HepG2 (cell line): Measurements from ENCODE around the gene ATG2A. TPM values are rescaled to one million over a fixed set of nuclear protein-coding genes. Genes with fewer than 3 reads are reported as not detected.

Source experiments
- CENPT ChIP-seq: sonication (generic); formaldehyde crosslinking; IDR thresholded peaks from 2 replicates; pipeline ENCODE4 v1.8.0; 2022; ENCODE audit warnings: low read depth, mild to moderate bottlenecking, moderate library complexity, missing genetic modification reagents
- GATAD2A ChIP-seq: IDR thresholded peaks from 2 replicates; pipeline ENCODE4 v1.6.1; 2016
- HNF4A ChIP-seq: sonication (generic); formaldehyde crosslinking; IDR thresholded peaks from 2 replicates; pipeline ENCODE4 v1.4.0; 2020; ENCODE audit warnings: missing genetic modification reagents
- ISL2 ChIP-seq: sonication (generic); formaldehyde crosslinking; IDR thresholded peaks from 2 replicates; pipeline ENCODE4 v1.5.0; 2020; ENCODE audit warnings: missing genetic modification reagents
- MED8 ChIP-seq: sonication (generic); formaldehyde crosslinking; IDR thresholded peaks from 2 replicates; pipeline ENCODE4 v1.8.1; 2023; ENCODE audit warnings: mild to moderate bottlenecking, missing genetic modification reagents; ENCODE audit not compliant: insufficient replicate concordance
- MTA1 ChIP-seq: sonication (generic); formaldehyde crosslinking; IDR thresholded peaks from 2 replicates; pipeline ENCODE4 v1.4.0; 2020; ENCODE audit warnings: missing genetic modification reagents, mild to moderate bottlenecking, borderline replicate concordance
- NR2F1 ChIP-seq, 2 experiments: fragments of 450-650 bp in 1 of 2; formaldehyde crosslinking in 1 of 2; IDR thresholded peaks; 2 replicates each; pipeline versions ENCODE4 v1.5.0 to v1.6.1; 2016 to 2020; ENCODE audit warnings: mild to moderate bottlenecking in 1 of 2, missing compliant biosample characterization in 1 of 2, missing genetic modification reagents in 1 of 2, moderate library complexity in 1 of 2
- NR2F6 ChIP-seq, 2 experiments: IDR thresholded peaks; 2 replicates each; pipeline ENCODE4 v1.6.1; 2016; ENCODE audit warnings: antibody characterized with exemption in 1 of 2, mild to moderate bottlenecking in 1 of 2
- PHF21A ChIP-seq: sonication (generic); formaldehyde crosslinking; IDR thresholded peaks from 2 replicates; pipeline ENCODE4 v1.5.0; 2020; ENCODE audit warnings: mild to moderate bottlenecking, missing genetic modification reagents
- PHF5A ChIP-seq: IDR thresholded peaks from one replicate; pipeline ENCODE4 v1.6.1; 2018; ENCODE audit warnings: low read depth, missing genetic modification reagents; ENCODE audit not compliant: unreplicated experiment
- PPARG ChIP-seq: conservative IDR thresholded peaks from 2 replicates; pipeline ENCODE4 v1.6.1; 2016; ENCODE audit warnings: missing biosample characterization, missing genetic modification reagents
- RBFOX2 ChIP-seq: fragments of 200-400 bp; formaldehyde crosslinking; IDR thresholded peaks from 2 replicates; pipeline ENCODE4 v1.6.1; 2017; ENCODE audit warnings: low read depth, mild to moderate bottlenecking, low read length
- SETDB1 ChIP-seq: sonication (generic); formaldehyde crosslinking; IDR thresholded peaks from 2 replicates; pipeline ENCODE4 v1.5.1; 2020; ENCODE audit warnings: missing genetic modification reagents, mild to moderate bottlenecking, borderline replicate concordance
- ZFX ChIP-seq: sonication (generic); formaldehyde crosslinking; IDR thresholded peaks from 2 replicates; pipeline ENCODE4 v1.4.0; 2020; ENCODE audit warnings: mild to moderate bottlenecking, low read depth, missing genetic modification reagents, moderate library complexity
- ZNF333 ChIP-seq: sonication (generic); formaldehyde crosslinking; IDR thresholded peaks from 2 replicates; pipeline ENCODE4 v1.4.0; 2020; ENCODE audit warnings: mild to moderate bottlenecking, missing genetic modification reagents, borderline replicate concordance
- ZNF670 ChIP-seq: sonication (generic); formaldehyde crosslinking; IDR thresholded peaks from 2 replicates; pipeline ENCODE4 v1.8.0; 2022; ENCODE audit warnings: mild to moderate bottlenecking, missing genetic modification reagents, borderline replicate concordance
- polyA plus RNA-seq, 8 experiments: library from polyadenylated mRNA; depleted of rRNA in 3 of 8; stranded (reverse) in 7 of 8; unstranded in 1 of 8; fragments of >200 nt; fragmentation: Illumina TruSeq in 4 of 8; extraction: Trizol in 4 of 8; gene quantifications; 2 replicates each; pipeline versions ENCODE4 v1.2.1 to v1.2.3, GENCODE V29; 2011 to 2016; ENCODE audit warnings: low read depth in 4 of 8, missing spikeins in 1 of 8, mixed read lengths in 1 of 8; ENCODE audit not compliant: insufficient read depth in 1 of 8
- total RNA-seq, 5 experiments: library from RNA; depleted of rRNA; stranded (reverse); fragments of >200 nt; fragmentation: Illumina TruSeq; extraction: Trizol; gene quantifications; 2 replicates each; pipeline ENCODE4 v1.2.3, GENCODE V29; 2016; ENCODE audit warnings: low read depth in 1 of 5
- TF ChIP-seq, protein P1 (sequence below): sonication (generic); formaldehyde crosslinking; IDR thresholded peaks from 2 replicates; pipeline ENCODE4 v1.5.1; 2020; ENCODE audit warnings: mild to moderate bottlenecking, missing genetic modification reagents, moderate library complexity
- TF ChIP-seq, protein P2 (sequence below): sonication (generic); formaldehyde crosslinking; IDR thresholded peaks from 2 replicates; pipeline ENCODE4 v1.4.0; 2020; ENCODE audit warnings: missing genetic modification reagents, borderline replicate concordance
- TF ChIP-seq, protein P3 (sequence below): sonication (generic); formaldehyde crosslinking; IDR thresholded peaks from 2 replicates; pipeline ENCODE4 v1.4.0; 2020; ENCODE audit warnings: missing genetic modification reagents

Gene ATG2A
- total and polyA plus RNA-seq, 2 of the 13 experiments (the other 11 are each of a cell fraction or from before 2014, with no cell fraction given) = 6.7 to 8.0 TPM

GRCh38 chr11:64891215-64891848 lies 25.7 kb downstream of the ATG2A start (continued):
- TF ChIP-seq, protein P1, sequence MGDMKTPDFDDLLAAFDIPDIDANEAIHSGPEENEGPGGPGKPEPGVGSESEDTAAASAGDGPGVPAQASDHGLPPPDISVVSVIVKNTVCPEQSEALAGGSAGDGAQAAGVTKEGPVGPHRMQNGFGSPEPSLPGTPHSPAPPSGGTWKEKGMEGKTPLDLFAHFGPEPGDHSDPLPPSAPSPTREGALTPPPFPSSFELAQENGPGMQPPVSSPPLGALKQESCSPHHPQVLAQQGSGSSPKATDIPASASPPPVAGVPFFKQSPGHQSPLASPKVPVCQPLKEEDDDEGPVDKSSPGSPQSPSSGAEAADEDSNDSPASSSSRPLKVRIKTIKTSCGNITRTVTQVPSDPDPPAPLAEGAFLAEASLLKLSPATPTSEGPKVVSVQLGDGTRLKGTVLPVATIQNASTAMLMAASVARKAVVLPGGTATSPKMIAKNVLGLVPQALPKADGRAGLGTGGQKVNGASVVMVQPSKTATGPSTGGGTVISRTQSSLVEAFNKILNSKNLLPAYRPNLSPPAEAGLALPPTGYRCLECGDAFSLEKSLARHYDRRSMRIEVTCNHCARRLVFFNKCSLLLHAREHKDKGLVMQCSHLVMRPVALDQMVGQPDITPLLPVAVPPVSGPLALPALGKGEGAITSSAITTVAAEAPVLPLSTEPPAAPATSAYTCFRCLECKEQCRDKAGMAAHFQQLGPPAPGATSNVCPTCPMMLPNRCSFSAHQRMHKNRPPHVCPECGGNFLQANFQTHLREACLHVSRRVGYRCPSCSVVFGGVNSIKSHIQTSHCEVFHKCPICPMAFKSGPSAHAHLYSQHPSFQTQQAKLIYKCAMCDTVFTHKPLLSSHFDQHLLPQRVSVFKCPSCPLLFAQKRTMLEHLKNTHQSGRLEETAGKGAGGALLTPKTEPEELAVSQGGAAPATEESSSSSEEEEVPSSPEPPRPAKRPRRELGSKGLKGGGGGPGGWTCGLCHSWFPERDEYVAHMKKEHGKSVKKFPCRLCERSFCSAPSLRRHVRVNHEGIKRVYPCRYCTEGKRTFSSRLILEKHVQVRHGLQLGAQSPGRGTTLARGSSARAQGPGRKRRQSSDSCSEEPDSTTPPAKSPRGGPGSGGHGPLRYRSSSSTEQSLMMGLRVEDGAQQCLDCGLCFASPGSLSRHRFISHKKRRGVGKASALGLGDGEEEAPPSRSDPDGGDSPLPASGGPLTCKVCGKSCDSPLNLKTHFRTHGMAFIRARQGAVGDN (CRISPR knock-in tag) = peak; percentile 71
- TF ChIP-seq HNF4A (CRISPR knock-in tag) = peak; percentile 73
- peak; percentile 45 for TF ChIP-seq MED8 (CRISPR knock-in tag)
- TF ChIP-seq, protein P2, sequence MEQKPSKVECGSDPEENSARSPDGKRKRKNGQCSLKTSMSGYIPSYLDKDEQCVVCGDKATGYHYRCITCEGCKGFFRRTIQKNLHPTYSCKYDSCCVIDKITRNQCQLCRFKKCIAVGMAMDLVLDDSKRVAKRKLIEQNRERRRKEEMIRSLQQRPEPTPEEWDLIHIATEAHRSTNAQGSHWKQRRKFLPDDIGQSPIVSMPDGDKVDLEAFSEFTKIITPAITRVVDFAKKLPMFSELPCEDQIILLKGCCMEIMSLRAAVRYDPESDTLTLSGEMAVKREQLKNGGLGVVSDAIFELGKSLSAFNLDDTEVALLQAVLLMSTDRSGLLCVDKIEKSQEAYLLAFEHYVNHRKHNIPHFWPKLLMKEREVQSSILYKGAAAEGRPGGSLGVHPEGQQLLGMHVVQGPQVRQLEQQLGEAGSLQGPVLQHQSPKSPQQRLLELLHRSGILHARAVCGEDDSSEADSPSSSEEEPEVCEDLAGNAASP (CRISPR knock-in tag) = 0 out of 2 replicates have a peak, but pooled peaks have one; percentile 24
- TF ChIP-seq ZNF333 (CRISPR knock-in tag) = 0 out of 2 replicates have a peak, but pooled peaks have one; percentile 26
- TF ChIP-seq GATAD2A = 0 out of 2 replicates have a peak, but pooled peaks have one; percentile 16
- TF ChIP-seq, protein P3, sequence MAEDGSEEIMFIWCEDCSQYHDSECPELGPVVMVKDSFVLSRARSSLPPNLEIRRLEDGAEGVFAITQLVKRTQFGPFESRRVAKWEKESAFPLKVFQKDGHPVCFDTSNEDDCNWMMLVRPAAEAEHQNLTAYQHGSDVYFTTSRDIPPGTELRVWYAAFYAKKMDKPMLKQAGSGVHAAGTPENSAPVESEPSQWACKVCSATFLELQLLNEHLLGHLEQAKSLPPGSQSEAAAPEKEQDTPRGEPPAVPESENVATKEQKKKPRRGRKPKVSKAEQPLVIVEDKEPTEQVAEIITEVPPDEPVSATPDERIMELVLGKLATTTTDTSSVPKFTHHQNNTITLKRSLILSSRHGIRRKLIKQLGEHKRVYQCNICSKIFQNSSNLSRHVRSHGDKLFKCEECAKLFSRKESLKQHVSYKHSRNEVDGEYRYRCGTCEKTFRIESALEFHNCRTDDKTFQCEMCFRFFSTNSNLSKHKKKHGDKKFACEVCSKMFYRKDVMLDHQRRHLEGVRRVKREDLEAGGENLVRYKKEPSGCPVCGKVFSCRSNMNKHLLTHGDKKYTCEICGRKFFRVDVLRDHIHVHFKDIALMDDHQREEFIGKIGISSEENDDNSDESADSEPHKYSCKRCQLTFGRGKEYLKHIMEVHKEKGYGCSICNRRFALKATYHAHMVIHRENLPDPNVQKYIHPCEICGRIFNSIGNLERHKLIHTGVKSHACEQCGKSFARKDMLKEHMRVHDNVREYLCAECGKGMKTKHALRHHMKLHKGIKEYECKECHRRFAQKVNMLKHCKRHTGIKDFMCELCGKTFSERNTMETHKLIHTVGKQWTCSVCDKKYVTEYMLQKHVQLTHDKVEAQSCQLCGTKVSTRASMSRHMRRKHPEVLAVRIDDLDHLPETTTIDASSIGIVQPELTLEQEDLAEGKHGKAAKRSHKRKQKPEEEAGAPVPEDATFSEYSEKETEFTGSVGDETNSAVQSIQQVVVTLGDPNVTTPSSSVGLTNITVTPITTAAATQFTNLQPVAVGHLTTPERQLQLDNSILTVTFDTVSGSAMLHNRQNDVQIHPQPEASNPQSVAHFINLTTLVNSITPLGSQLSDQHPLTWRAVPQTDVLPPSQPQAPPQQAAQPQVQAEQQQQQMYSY = no peak
- peak; percentile 38; the same call in 1 of the 2 replicates for TF ChIP-seq ZFX (CRISPR knock-in tag)
- no peak for TF ChIP-seq PHF5A (CRISPR knock-in tag)
- TF ChIP-seq SETDB1 (CRISPR knock-in tag) = no peak
- TF ChIP-seq ZNF670 (CRISPR knock-in tag) = no peak
- TF ChIP-seq NR2F6 (IDR thresholded peaks at IDR 0.05) = no peak; the same call in 1 of the 2 replicates
- TF ChIP-seq NR2F6 (CRISPR knock-in tag; IDR thresholded peaks at IDR 0.05) = peak; percentile 17; the same call in 1 of the 2 replicates
- peak; percentile 66 for TF ChIP-seq RBFOX2
- TF ChIP-seq CENPT (CRISPR knock-in tag) = 0 out of 2 replicates have a peak, but pooled peaks have one; percentile 30
- peak; percentile 63 for TF ChIP-seq PHF21A
- TF ChIP-seq PPARG (CRISPR knock-in tag) = no peak
- TF ChIP-seq ISL2 = peak; percentile 13; the same call in 1 of the 2 replicates
- TF ChIP-seq MTA1 (CRISPR knock-in tag) = peak; percentile 30; the same call in 1 of the 2 replicates
- TF ChIP-seq NR2F1 (CRISPR knock-in tag; IDR thresholded peaks at IDR 0.05) = 0 out of 4 replicates have a peak, but pooled peaks of 1 of the 2 experiments have one; percentile 17
